OCI-LY7 (cell line): ENCODE data around the gene LAYN. TPM values are rescaled to one million over a fixed set of nuclear protein-coding genes. Genes with fewer than 3 reads are reported as not detected.

Experiments
- BruUV-seq: library from RNA; stranded (reverse); fragments of 400-500 nt; replicated peaks from 2 replicates; lab custom pipeline; 2021; lab: Mats Ljungman, UMichigan
- CTCF ChIA-PET: fragments of 300-600 bp; sonication (Branson Sonifier 250); formaldehyde crosslinking; loops from one replicate; lab custom pipeline; 2022; ENCODE audit warnings: antibody characterized with exemption; ENCODE audit not compliant: unreplicated experiment; lab: Charles Lee
- POLR2A ChIA-PET: fragments of 300-600 bp; sonication (Branson Sonifier 250); formaldehyde crosslinking; loops from one replicate; lab custom pipeline; 2022; ENCODE audit warnings: antibody characterized with exemption; lab: Charles Lee
- DNase-seq: peaks from one replicate; pipeline ENCODE4 v3.0.0-alpha.2; 2015; ENCODE audit warnings: low spot score
- H2AFZ ChIP-seq: fragments of 200-600 bp; sonication (generic), shearing (Covaris generic); 2 replicates; pipeline ENCODE4 v1.6.1; 2014; ENCODE audit warnings: mild to moderate bottlenecking, antibody characterized with exemption, low read length, moderate library complexity
- H3K27ac ChIP-seq: fragments of 200-600 bp; sonication (generic); 2 replicates; pipeline ENCODE4 v1.5.1; 2014; ENCODE audit warnings: mixed run types, low read depth, mild to moderate bottlenecking, moderate library complexity, low read length, inconsistent platforms; ENCODE audit not compliant: poor library complexity, severe bottlenecking
- H3K36me3 ChIP-seq: fragments of 200-600 bp; sonication (generic); 2 replicates; pipeline ENCODE4 v1.6.1; 2014; ENCODE audit warnings: mild to moderate bottlenecking, antibody characterized with exemption, low read length, moderate library complexity, mixed read lengths; ENCODE audit not compliant: insufficient read depth
- H3K4me1 ChIP-seq: fragments of 200-600 bp; sonication (generic); 2 replicates; pipeline ENCODE4 v1.5.1; 2014; ENCODE audit warnings: mild to moderate bottlenecking, low read length; ENCODE audit not compliant: insufficient read depth, poor library complexity, severe bottlenecking
- H3K4me2 ChIP-seq: fragments of 200-600 bp; sonication (generic); 2 replicates; pipeline ENCODE4 v1.6.1; 2014; ENCODE audit warnings: mild to moderate bottlenecking, low read length
- H3K4me3 ChIP-seq: fragments of 200-600 bp; sonication (generic); 2 replicates; pipeline ENCODE4 v1.5.1; 2014; ENCODE audit warnings: mild to moderate bottlenecking, low read depth, low read length; ENCODE audit not compliant: poor library complexity, severe bottlenecking
- H3K79me2 ChIP-seq: fragments of 200-600 bp; sonication (generic); 2 replicates; pipeline ENCODE4 v1.6.1; 2016; ENCODE audit warnings: low read depth, mild to moderate bottlenecking, low read length, moderate library complexity, mixed read lengths; ENCODE audit not compliant: insufficient read depth
- H3K9me2 ChIP-seq: fragments of 200-600 bp; sonication (generic); 2 replicates; pipeline ENCODE4 v1.6.1; 2016; ENCODE audit warnings: mild to moderate bottlenecking, low read length, mixed read lengths; ENCODE audit not compliant: insufficient read depth
- H3K9me3 ChIP-seq: fragments of 200-600 bp; sonication (generic); 2 replicates; pipeline ENCODE4 v1.6.1; 2014; ENCODE audit warnings: mild to moderate bottlenecking, mixed run types, low read length, mixed read lengths
- H4K20me1 ChIP-seq: fragments of 200-600 bp; sonication (generic); 2 replicates; pipeline ENCODE4 v1.6.1; 2014; ENCODE audit warnings: mild to moderate bottlenecking, antibody characterized with exemption, low read length, moderate library complexity, mixed read lengths; ENCODE audit not compliant: insufficient read depth
- CTCF ChIP-seq: fragments of 200-600 bp; sonication (generic); conservative IDR thresholded peaks from 2 replicates; pipeline ENCODE4 v1.5.1; 2014; ENCODE audit warnings: mild to moderate bottlenecking, antibody characterized with exemption, low read length, moderate library complexity, mixed read lengths
- EZH2phosphoT487 ChIP-seq: fragments of 200-600 bp; sonication (generic); IDR thresholded peaks from 2 replicates; pipeline ENCODE4 v1.6.1; 2018; ENCODE audit warnings: low read depth, borderline replicate concordance, mild to moderate bottlenecking, mixed run types, antibody characterized with exemption, low read length, moderate library complexity, mixed read lengths
- intact Hi-C: fragments of 100-400 bp; cut with micrococcal nuclease; formaldehyde crosslinking; loops from one replicate; pipeline ENCODE4 v1.10.0; 2022; ENCODE audit not compliant: unreplicated experiment
- total RNA-seq, 2 experiments: library from RNA; depleted of rRNA in 1 of 2; stranded (reverse); fragments of >200 nt in 1 of 2; shearing (Covaris generic) in 1 of 2; gene quantifications; 2 replicates each; pipeline ENCODE4 v1.2.3, GENCODE V29; 2014 to 2022

Gene LAYN
- total RNA-seq, 2 experiments from 2014 or later, result not detected

GRCh38 chr11:111555255-111555654, 14.7 kb downstream of the LAYN start:
- Histone ChIP-seq H3K4me3 (no peak overlapping the region), H3K4me1 (peaks cover 4% of the 10 kb centered on the region), H3K79me2 (no peaks in the 10 kb centered on the region), H3K9me2 (no peaks in the 10 kb centered on the region), H3K9me3 (peaks cover 16% of the 10 kb centered on the region), H3K4me2 (no peak overlapping the region), H4K20me1 (no peaks in the 10 kb centered on the region), H2AFZ (no peak overlapping the region), H3K36me3 (no peaks in the 10 kb centered on the region), H3K27ac (no peak overlapping the region)
- CTCF ChIA-PET, result no interaction called here
- no TSS peak for BruUV-seq
- POLR2A ChIA-PET, result no interaction called here
- DNase-seq, result no peak
- intact Hi-C loops, result loop anchor here (10.0 kb wide), 1 partner anchor 100 kb away; no protein-coding TSS in a partner anchor
- TF ChIP-seq EZH2phosphoT487, result no peak
- no peak for TF ChIP-seq CTCF

DNA sequence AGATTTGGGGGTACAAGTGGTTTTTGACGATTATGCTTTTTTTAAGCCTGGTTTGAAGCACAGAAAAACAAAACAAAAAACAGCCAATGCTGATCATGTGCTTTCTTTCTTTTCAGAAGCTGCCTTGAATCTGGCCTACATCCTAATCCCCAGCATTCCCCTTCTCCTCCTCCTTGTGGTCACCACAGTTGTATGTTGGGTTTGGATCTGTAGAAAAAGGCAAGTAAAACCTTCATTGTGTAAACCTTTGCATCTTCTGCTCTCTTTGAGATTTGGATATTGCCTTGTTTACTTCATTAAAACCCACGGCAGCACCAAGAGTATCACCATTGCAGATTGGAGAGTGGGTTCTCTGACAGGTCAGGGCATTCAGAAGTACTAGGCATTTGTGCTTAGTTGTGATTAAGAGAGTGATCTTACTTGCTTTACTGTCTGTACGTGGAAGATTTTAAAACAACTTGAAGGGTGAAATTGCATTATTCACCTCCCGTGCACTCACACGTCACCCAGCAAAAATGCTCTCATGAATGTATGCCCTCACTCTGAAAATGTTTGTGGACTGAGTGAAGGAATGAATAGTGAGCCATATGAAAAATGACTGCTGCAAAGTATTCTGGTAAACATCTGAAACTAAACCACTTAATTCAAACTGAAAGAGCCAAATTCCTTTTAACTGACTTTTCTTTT, 17.0 kb downstream of the LAYN start:
- H2AFZ ChIP-seq, result no peak overlapping the region

More for the DNA sequence above, 17.0 kb downstream of the LAYN start:
- no peak overlapping the region for H3K27ac ChIP-seq
- ChIA-PET POLR2A (interaction anchor here (0.7 to 1.0 kb wide), 2 partner anchors 266 to 459 kb away, joined by 3 read pairs; no protein-coding TSS in a partner anchor), CTCF (no interaction called here)
- H3K79me2 ChIP-seq, result no peaks in the 10 kb centered on the region
- no peak for TF ChIP-seq EZH2phosphoT487
- no peak for TF ChIP-seq CTCF
- no peak for DNase-seq
- no peaks in the 10 kb centered on the region for H3K4me1 ChIP-seq
- H4K20me1 ChIP-seq, result no peaks in the 10 kb centered on the region
- no peaks in the 10 kb centered on the region for H3K9me2 ChIP-seq
- intact Hi-C loops, result loop anchor here (10.0 kb wide), 1 partner anchor 103 kb away; no protein-coding TSS in a partner anchor
- H3K4me2 ChIP-seq, result no peak overlapping the region
- H3K9me3 ChIP-seq, result peaks cover 16% of the 10 kb centered on the region
- H3K36me3 ChIP-seq, result no peaks in the 10 kb centered on the region
- BruUV-seq, result no TSS peak
- H3K4me3 ChIP-seq, result no peak overlapping the region
